K562 (cell line): Measurements from ENCODE around the gene ADAM23. TPM values are rescaled to one million over a fixed set of nuclear protein-coding genes. Genes with fewer than 3 reads are reported as not detected.

Experiments used
- ATAC-seq: fragments of 200-7000 bp; cut with Tn5 transposase; 3 replicates; pipeline ENCODE4 v1.9.1; 2020; ENCODE audit warnings: moderate library complexity
- BruUV-seq: library from RNA; stranded (reverse); fragments of 400-500 nt; replicated peaks from 2 replicates; lab custom pipeline; 2021; lab: Mats Ljungman, UMichigan
- CTCF ChIA-PET: fragments of 300-600 bp; formaldehyde crosslinking; extraction: SDS; loops from one replicate; lab custom pipeline; 2021; ENCODE audit warnings: low intra/inter-chr PET ratio; lab: Yijun Ruan, JAX
- POLR2A ChIA-PET: fragments of 300-600, 350-650 bp; sonication (Branson Sonifier 250); formaldehyde crosslinking; extraction: SDS; loops from one replicate; lab custom pipeline; 2021; ENCODE audit warnings: antibody characterized with exemption, inconsistent platforms; lab: Yijun Ruan, JAX
- DNase-seq, 4 experiments: peaks; one replicate each; pipeline versions ENCODE4 v3.0.0 to v3.0.0-alpha.2; 2011 to 2018; ENCODE audit warnings: low spot score in 3 of 4, mixed read lengths in 3 of 4; ENCODE audit errors: extremely low read depth in 1 of 4
- FAIRE-seq: peaks from 2 replicates; lab custom pipeline; 2011; peaks lifted over from hg19 to GRCh38; lab: Jason Lieb, UNC
- H2AFZ ChIP-seq: 2 replicates; pipeline ENCODE4 v1.6.0; 2011; ENCODE audit warnings: low read depth, low read length, control low read depth, inconsistent platforms
- H3K27ac ChIP-seq: fragments of 200-600 bp; 3 replicates; pipeline ENCODE4 v1.8.0; 2011; ENCODE audit warnings: low read depth, mild to moderate bottlenecking, control low read depth, inconsistent platforms, low read length, moderate library complexity, mixed read lengths; ENCODE audit errors: extremely low read depth
- H3K27me3 ChIP-seq, 2 experiments: fragments of 300-600 bp in 1 of 2; 2 replicates in 1 of 2; 3 replicates in 1 of 2; pipeline versions ENCODE4 v1.6.0 to v1.8.0; 2011; ENCODE audit warnings: inconsistent platforms in 2 of 2, low read length in 2 of 2, mild to moderate bottlenecking in 1 of 2, mixed read lengths in 1 of 2, moderate library complexity in 1 of 2; ENCODE audit not compliant: control insufficient read depth in 2 of 2, insufficient read depth in 2 of 2
- H3K36me3 ChIP-seq: fragments of 300-600 bp; 3 replicates; pipeline ENCODE4 v1.8.0; 2011; ENCODE audit warnings: mild to moderate bottlenecking, low read length, inconsistent platforms; ENCODE audit not compliant: control insufficient read depth, insufficient read depth
- H3K4me1 ChIP-seq, 2 experiments: fragments of 200-600 bp in 1 of 2; replicated peaks in 1 of 2; 2 replicates in 1 of 2; 3 replicates in 1 of 2; pipeline versions ENCODE4 v1.5.1 to v1.8.0; 2011; ENCODE audit warnings: inconsistent platforms in 2 of 2, low read length in 2 of 2, mild to moderate bottlenecking in 1 of 2, mixed read lengths in 1 of 2, moderate library complexity in 1 of 2; ENCODE audit not compliant: control insufficient read depth in 2 of 2, insufficient read depth in 2 of 2
- H3K4me2 ChIP-seq: 2 replicates; pipeline ENCODE4 v1.6.1; 2011; ENCODE audit warnings: low read length, control low read depth, inconsistent platforms, mixed read lengths; ENCODE audit not compliant: insufficient read depth
- H3K4me3 ChIP-seq: fragments of 200-600 bp; sonication (generic), shearing (Covaris generic); 2 replicates; pipeline ENCODE4 v1.5.1; 2016; ENCODE audit warnings: control low read depth, inconsistent platforms
- H3K79me2 ChIP-seq: fragments of 200-600 bp; 3 replicates; pipeline ENCODE4 v1.8.0; 2011; ENCODE audit warnings: low read length, inconsistent platforms; ENCODE audit not compliant: control insufficient read depth, insufficient read depth
- H3K9ac ChIP-seq, 2 experiments: 2 replicates each; pipeline versions ENCODE4 v1.6.0 to v1.6.1; 2011; ENCODE audit warnings: low read depth in 2 of 2, low read length in 2 of 2, control low read depth in 1 of 2, inconsistent platforms in 1 of 2, mild to moderate bottlenecking in 1 of 2, mixed read lengths in 1 of 2; ENCODE audit not compliant: insufficient read depth in 1 of 2
- H3K9me1 ChIP-seq: one replicate; pipeline ENCODE4 v1.6.0; 2011; ENCODE audit warnings: inconsistent platforms, mild to moderate bottlenecking, low read length, moderate library complexity; ENCODE audit not compliant: control insufficient read depth, insufficient read depth
- H3K9me3 ChIP-seq: replicated peaks from 2 replicates; pipeline ENCODE4 v1.5.1; 2011; ENCODE audit warnings: low read depth, low read length, inconsistent platforms; ENCODE audit not compliant: control insufficient read depth, insufficient read depth
- H4K20me1 ChIP-seq: replicated peaks from 2 replicates; pipeline ENCODE4 v1.6.1; 2011; ENCODE audit warnings: low read length, inconsistent platforms, mixed read lengths; ENCODE audit not compliant: control insufficient read depth, insufficient read depth
- GATAD2A ChIP-seq: fragments of 450-650 bp; IDR thresholded peaks from 2 replicates; pipeline ENCODE4 v1.6.1; 2017
- UBTF ChIP-seq, 2 experiments: IDR thresholded peaks; 2 replicates each; pipeline ENCODE4 v1.6.1; 2012; ENCODE audit warnings: improper control_type of control experiment in 2 of 2, low read depth in 2 of 2, low read length in 2 of 2, borderline replicate concordance in 1 of 2
- WGBS: fragments of 100-300 bp; shearing (Covaris generic); methylation state at CpG from one replicate; pipeline ENCODE4 v1.1.6; 2016; ENCODE audit warnings: low coverage, mixed read lengths; ENCODE audit not compliant: insufficient coverage; ENCODE audit errors: missing lambda C conversion rate; 5-methylcytosine and 5-hydroxymethylcytosine counted together
- in situ Hi-C: fragments of 300-500 bp; cut with MboI; formaldehyde crosslinking; loops from 4 replicates; pipeline ENCODE4 v1.15.0; 2018; ENCODE audit warnings: inconsistent platforms, mixed read lengths
- intact Hi-C: fragments of 100-400 bp; cut with micrococcal nuclease; formaldehyde crosslinking; loops from 2 replicates; pipeline ENCODE4 v1.14.2; 2022
- polyA plus RNA-seq, 8 experiments: library from polyadenylated mRNA; depleted of rRNA in 4 of 8; stranded (reverse) in 5 of 8; unstranded in 3 of 8; fragments of >200 nt; fragmentation: Nextera tagmentation in 2 of 8; fragmentation: Illumina TruSeq in 1 of 8; extraction: Ambion mirVana in 2 of 8; extraction: Trizol in 1 of 8; gene quantifications; 2 replicates each; pipeline versions ENCODE4 v1.2.1 to v1.2.3, GENCODE V29; 2011 to 2014; ENCODE audit warnings: inconsistent platforms in 1 of 8, missing spikeins in 1 of 8
- total RNA-seq, 7 experiments: library from RNA; depleted of rRNA in 6 of 7; stranded (reverse); fragments of >200 nt in 6 of 7; fragmentation: Illumina TruSeq in 2 of 7; extraction: Trizol in 2 of 7; gene quantifications; 2 replicates each; pipeline versions ENCODE4 v1.2.1 to v1.2.3, GENCODE V29; 2011 to 2021; ENCODE audit warnings: low replicate concordance in 1 of 7

ADAM23 gene
- total and polyA plus RNA-seq, 9 of the 15 experiments (the other 6 are each of a cell fraction or from before 2014, with no cell fraction given), result 0.02 TPM; not detected in 8

- POLR2A ChIA-PET, result no interaction called here
- WGBS, result 13% methylated on average over 11 of the region's 77 CpGs
- intact Hi-C loops, result no loop called here
- Histone ChIP-seq H3K4me3 (no peak overlapping the region), H3K4me2 (no peak overlapping the region), H4K20me1 (0 out of 2 replicates have a peak, but pooled peaks cover 2% of the 10 kb centered on the region), H3K27me3 (peaks cover 4 to 19% of the 10 kb centered on the region in 2 experiments; a peak in 4 of 5 replicates), H3K9me1 (no peaks in the 10 kb centered on the region), H3K79me2 (no peaks in the 10 kb centered on the region), H3K9me3 (no peaks in the 10 kb centered on the region)
- DNase-seq, result peak in 2 of 4 experiments; percentile 3 to 12
- TF ChIP-seq UBTF (IDR thresholded peaks at IDR 0.05; ENCODE audit: borderline replicate concordance in 1 of 2, low read depth in 2 of 2, low read length in 2 of 2), result peak in 1 of 2 experiments; percentile 22; a peak in 1 of 4 replicates
- no peak for TF ChIP-seq GATAD2A
- TF ChIP-seq, all 486 proteins: peak for 1
- CTCF ChIA-PET, result no interaction called here
- Histone ChIP-seq H3K27ac (no peak overlapping the region), H3K4me1 (peaks cover 0 to 10% of the 10 kb centered on the region in 2 experiments; a peak in 2 of 5 replicates), H2AFZ (no peak overlapping the region), H3K9ac (no peak overlapping the region), H3K36me3 (no peaks in the 10 kb centered on the region)
- ATAC-seq, result peak; percentile 41; the same call in 2 of the 3 replicates
- no TSS peak for BruUV-seq
- no peak for FAIRE-seq
- in situ Hi-C loops, result no loop called here
These were observed 599 bp downstream of the ADAM23 start for GRCh38 chr2:206443735-206444527.
